GM19240 (cell line): ENCODE measurements around the gene VARS1.
"Not testable (repeated sequence)": the region's sequence is repeated elsewhere in the genome, so short reads cannot be mapped to it uniquely, and the experiment has no call there.

Experiments
- DNase-seq: peaks from one replicate; pipeline ENCODE4 v3.0.0; 2011; ENCODE audit warnings: low spot score; ENCODE audit not compliant: insufficient read length

The VARS1 gene

GRCh38 chr6:31794866-31795615, 511 bp downstream of the VARS1 start:
- no peak for DNase-seq

- DNase-seq, result no peak
Observed at GRCh38 chr6:31794294-31794865, 1.2 kb downstream of the VARS1 start.

- DNase-seq, result not testable (repeated sequence)
Observed at GRCh38 chr6:31793927-31794245, 1.7 kb downstream of the VARS1 start.

GRCh38 chr6:31792761-31793171, 2.8 kb downstream of the VARS1 start:
- no peak for DNase-seq

GRCh38 chr6:31792090-31792374, 3.5 kb downstream of the VARS1 start:
- DNase-seq, result no peak

GRCh38 chr6:31791324-31792089, 4.0 kb downstream of the VARS1 start:
- DNase-seq, result no peak

- no peak for DNase-seq
Observed at GRCh38 chr6:31785475-31785874, 10.1 kb downstream of the VARS1 start.

GRCh38 chr6:31784098-31784925, 11.2 kb downstream of the VARS1 start:
- DNase-seq, result no peak

- DNase-seq, result no peak
Observed at GRCh38 chr6:31782126-31782855, 13.3 kb downstream of the VARS1 start.

- no peak for DNase-seq
Observed at GRCh38 chr6:31781244-31782125, 14.1 kb downstream of the VARS1 start.

GRCh38 chr6:31780507-31781243, 14.9 kb downstream of the VARS1 start:
- no peak for DNase-seq

- DNase-seq, result no peak
Observed at GRCh38 chr6:31779908-31780307, 15.6 kb downstream of the VARS1 start.

GRCh38 chr6:31778999-31779885, 16.3 kb downstream of the VARS1 start:
- no peak for DNase-seq

GRCh38 chr6:31778193-31778592, 17.4 kb downstream of the VARS1 start:
- DNase-seq, result no peak

GRCh38 chr6:31777667-31778050, 17.9 kb downstream of the VARS1 start:
- DNase-seq, result no peak

GRCh38 chr6:31776989-31777666, 18.4 kb downstream of the VARS1 start, which contains the start of gene VWA7:
VWA7 (minus strand) TSS chr6:31777328; CDS start chr6:31776779, 549 bp downstream.
- peak; percentile 72 for DNase-seq

- DNase-seq, result no peak
Observed at GRCh38 chr6:31776485-31776988, 19.0 kb downstream of the VARS1 start.
